Thoracic aorta (tissue), 2 donors: ENCODE measurements around the gene ORC4. TPM values are rescaled to one million over a fixed set of nuclear protein-coding genes. Genes with fewer than 3 reads are reported as not detected.

Source experiments
- ATAC-seq: fragments of 150-250 bp; one replicate; pipeline ENCODE4 v1.8.0; 2017; ENCODE audit warnings: low read depth; ENCODE audit not compliant: insufficient number of reproducible peaks, low FRiP score
- DNase-seq: peaks from one replicate; pipeline ENCODE4 v3.0.0-alpha.2; 2020; ENCODE audit warnings: low spot score
- H3K27ac ChIP-seq, 2 donors: fragments of 200-600 bp; sonication (generic); 1 replicate in 1 of 2; 2 replicates in 1 of 2; pipeline ENCODE4 v1.5.1; 2016; ENCODE audit warnings: mild to moderate bottlenecking in 2 of 2, moderate library complexity in 2 of 2
- H3K27me3 ChIP-seq: fragments of 200-600 bp; sonication (generic); replicated peaks from 2 replicates; pipeline ENCODE4 v1.6.0; 2016; ENCODE audit warnings: mild to moderate bottlenecking; ENCODE audit not compliant: insufficient read depth
- H3K36me3 ChIP-seq: fragments of 200-600 bp; sonication (generic); one replicate; pipeline ENCODE4 v1.5.1; 2016
- H3K4me1 ChIP-seq, 2 donors: fragments of 200-600 bp; sonication (generic); 1 replicate in 1 of 2; 2 replicates in 1 of 2; pipeline versions ENCODE4 v1.5.1 to v1.6.0; 2016; ENCODE audit warnings: low read depth in 2 of 2, mild to moderate bottlenecking in 1 of 2; ENCODE audit not compliant: control insufficient read depth in 1 of 2
- H3K4me3 ChIP-seq: fragments of 200-600 bp; sonication (generic); 2 replicates; pipeline ENCODE4 v1.5.1; 2016; ENCODE audit warnings: mild to moderate bottlenecking
- H3K9me3 ChIP-seq: fragments of 200-600 bp; sonication (generic); 2 replicates; pipeline ENCODE4 v1.5.1; 2016
- total RNA-seq, 2 donors: library from RNA; depleted of rRNA; stranded (reverse); fragments of >200 nt; gene quantifications; one replicate each; pipeline versions ENCODE4 v1.1.0 to v1.2.3, GENCODE V29; 2016
- TF ChIP-seq, protein P1 (sequence below): fragments of 200-600 bp; sonication (generic); IDR thresholded peaks from one replicate; pipeline ENCODE4 v1.5.1; 2019; ENCODE audit warnings: antibody characterized with exemption

Gene ORC4
- total RNA-seq, 2 donors from 2014 or later = 12.2 to 57.9 TPM

DNA sequence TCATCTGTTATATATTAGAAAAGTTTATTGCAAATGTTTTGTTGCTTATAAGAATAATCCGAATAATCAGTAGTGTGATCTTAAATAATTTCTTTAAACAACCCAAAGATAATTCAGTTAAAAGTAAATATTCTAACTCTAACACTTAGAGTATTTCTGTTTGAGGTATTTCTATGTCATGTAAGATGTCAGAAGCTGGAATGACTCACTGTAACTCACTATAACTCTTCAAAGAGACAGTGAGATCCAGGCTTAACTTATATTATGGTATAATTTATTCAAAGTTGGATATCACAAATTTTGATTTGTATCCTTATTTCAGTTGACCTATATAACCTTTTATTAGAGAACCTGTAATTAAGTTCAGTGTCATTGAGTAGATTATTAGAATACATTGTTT lies 7.3 kb upstream of the ORC4 start:
- TF ChIP-seq, protein P1, sequence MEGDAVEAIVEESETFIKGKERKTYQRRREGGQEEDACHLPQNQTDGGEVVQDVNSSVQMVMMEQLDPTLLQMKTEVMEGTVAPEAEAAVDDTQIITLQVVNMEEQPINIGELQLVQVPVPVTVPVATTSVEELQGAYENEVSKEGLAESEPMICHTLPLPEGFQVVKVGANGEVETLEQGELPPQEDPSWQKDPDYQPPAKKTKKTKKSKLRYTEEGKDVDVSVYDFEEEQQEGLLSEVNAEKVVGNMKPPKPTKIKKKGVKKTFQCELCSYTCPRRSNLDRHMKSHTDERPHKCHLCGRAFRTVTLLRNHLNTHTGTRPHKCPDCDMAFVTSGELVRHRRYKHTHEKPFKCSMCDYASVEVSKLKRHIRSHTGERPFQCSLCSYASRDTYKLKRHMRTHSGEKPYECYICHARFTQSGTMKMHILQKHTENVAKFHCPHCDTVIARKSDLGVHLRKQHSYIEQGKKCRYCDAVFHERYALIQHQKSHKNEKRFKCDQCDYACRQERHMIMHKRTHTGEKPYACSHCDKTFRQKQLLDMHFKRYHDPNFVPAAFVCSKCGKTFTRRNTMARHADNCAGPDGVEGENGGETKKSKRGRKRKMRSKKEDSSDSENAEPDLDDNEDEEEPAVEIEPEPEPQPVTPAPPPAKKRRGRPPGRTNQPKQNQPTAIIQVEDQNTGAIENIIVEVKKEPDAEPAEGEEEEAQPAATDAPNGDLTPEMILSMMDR = no peak
- Histone ChIP-seq H3K4me1 (peaks cover 10 to 13% of the 10 kb centered on the region in 2 donors), H3K27ac (no peak overlapping the region), H3K36me3 (no peaks in the 10 kb centered on the region), H3K4me3 (no peak overlapping the region), H3K27me3 (no peaks in the 10 kb centered on the region), H3K9me3 (no peaks in the 10 kb centered on the region)
- no peak for DNase-seq
- ATAC-seq = no peak

GRCh38 chr2:148026573-148026972 lies 6.0 kb upstream of the ORC4 start:
- TF ChIP-seq, protein P1 = no peak
- Histone ChIP-seq H3K27ac (no peak overlapping the region), H3K27me3 (no peaks in the 10 kb centered on the region), H3K9me3 (no peaks in the 10 kb centered on the region), H3K4me3 (no peak overlapping the region), H3K4me1 (peaks cover 15 to 19% of the 10 kb centered on the region in 2 donors), H3K36me3 (no peaks in the 10 kb centered on the region)
- DNase-seq = no peak
- no peak for ATAC-seq

- Histone ChIP-seq H3K27me3 (no peaks in the 10 kb centered on the region), H3K4me1 (peaks cover 26 to 29% of the 10 kb centered on the region in 2 donors), H3K4me3 (no peak overlapping the region), H3K9me3 (no peaks in the 10 kb centered on the region), H3K27ac (no peak overlapping the region), H3K36me3 (no peaks in the 10 kb centered on the region)
- DNase-seq (no peak), ATAC-seq (no peak)
- TF ChIP-seq, protein P1 = no peak
Measured at GRCh38 chr2:148023861-148024260, 3.3 kb upstream of the ORC4 start.

DNA sequence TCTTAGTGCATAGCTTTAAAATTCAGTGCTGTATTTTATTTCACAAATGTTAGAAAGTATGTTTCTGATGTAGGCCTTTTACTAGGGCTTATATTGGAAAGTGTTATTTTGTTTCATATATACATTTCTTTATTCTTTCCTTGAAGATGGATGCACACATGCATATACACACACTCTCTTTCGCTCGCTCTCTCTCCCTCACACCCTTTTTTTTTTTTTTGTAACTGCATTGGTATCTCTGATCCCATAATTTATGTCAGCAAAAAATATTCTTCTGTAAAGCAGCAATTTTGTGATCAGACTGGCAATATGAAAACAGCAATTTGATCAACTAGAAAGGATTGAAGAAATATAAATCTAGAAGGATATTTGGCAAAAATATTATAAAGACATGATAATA lies 2.3 kb upstream of the ORC4 start:
- H3K27me3 ChIP-seq = no peaks in the 10 kb centered on the region
- ATAC-seq (no peak), DNase-seq (no peak)
- peak overlapping the region; percentile 100 for H3K4me3 ChIP-seq
- H3K4me1 ChIP-seq = peaks cover 29% of the 10 kb centered on the region in 2 donors
- H3K36me3 ChIP-seq = no peaks in the 10 kb centered on the region
- H3K9me3 ChIP-seq = no peaks in the 10 kb centered on the region
- H3K27ac ChIP-seq = no peak overlapping the region
- TF ChIP-seq, protein P1 = no peak

DNA sequence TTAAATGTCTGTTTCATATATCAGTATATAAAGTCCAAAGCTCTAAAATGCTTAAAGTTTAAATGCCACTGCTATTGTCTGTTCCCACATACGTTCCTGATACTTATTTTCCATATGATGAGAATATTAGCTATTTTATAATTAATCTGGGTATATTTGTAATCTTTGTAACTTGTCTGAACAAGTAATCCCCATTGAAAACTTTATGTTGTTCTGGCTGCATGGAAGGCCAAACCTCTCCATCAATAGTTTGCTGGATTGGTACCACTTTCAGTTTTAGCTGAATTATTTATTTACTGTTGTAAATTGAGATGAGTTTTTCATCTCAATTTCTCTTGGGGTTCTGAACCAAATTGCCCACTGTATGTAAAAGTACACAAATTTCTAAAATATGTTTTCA lies 1.8 kb upstream of the ORC4 start:
- no peak for ATAC-seq
- TF ChIP-seq, protein P1 = no peak
- H3K4me3 ChIP-seq = peak overlapping the region; percentile 100
- no peaks in the 10 kb centered on the region for H3K9me3 ChIP-seq
- no peak overlapping the region for H3K27ac ChIP-seq
- H3K36me3 ChIP-seq = no peaks in the 10 kb centered on the region
- no peak for DNase-seq
- peaks cover 29% of the 10 kb centered on the region in 2 donors for H3K4me1 ChIP-seq
- H3K27me3 ChIP-seq = no peaks in the 10 kb centered on the region
